Panc1 (cell line): ENCODE data around the gene C1orf198. TPM values are rescaled to one million over a fixed set of nuclear protein-coding genes. Genes with fewer than 3 reads are reported as not detected.
A peak's percentile ranks its signal among the peaks of the same experiment; 100 is the strongest.

Source experiments
- ATAC-seq: fragments of 200-7000 bp; cut with Tn5 transposase; 2 replicates; pipeline ENCODE4 v1.9.1; 2020; ENCODE audit warnings: mild to moderate bottlenecking, moderate library complexity
- BruUV-seq: library from RNA; stranded (reverse); fragments of 400-500 nt; replicated peaks from 2 replicates; lab custom pipeline; 2021; lab: Mats Ljungman, UMichigan
- CTCF ChIA-PET: fragments of 300-600 bp; sonication (Branson Sonifier 250); formaldehyde crosslinking; loops from one replicate; lab custom pipeline; 2022; ENCODE audit warnings: antibody characterized with exemption; lab: Charles Lee
- POLR2A ChIA-PET: fragments of 300-600 bp; sonication (Branson Sonifier 250); formaldehyde crosslinking; loops from one replicate; lab custom pipeline; 2022; ENCODE audit warnings: antibody characterized with exemption; lab: Charles Lee
- DNase-seq: peaks from one replicate; pipeline ENCODE4 v3.0.0-alpha.2; 2010; ENCODE audit warnings: low read depth, low spot score
- H3K27ac ChIP-seq: 2 replicates; pipeline ENCODE4 v1.5.1; 2011; ENCODE audit warnings: mild to moderate bottlenecking, low read length, inconsistent platforms
- H3K27me3 ChIP-seq: fragments of 200-500 bp; sonication (Bioruptor generic); 2 replicates; pipeline ENCODE4 v1.6.0; 2014; ENCODE audit warnings: low read length, inconsistent platforms; ENCODE audit not compliant: control insufficient read depth, insufficient read depth
- H3K36me3 ChIP-seq: fragments of 200-500 bp; sonication (Bioruptor generic); 2 replicates; pipeline ENCODE4 v1.5.1; 2014; ENCODE audit warnings: inconsistent platforms, mild to moderate bottlenecking, low read length, moderate library complexity; ENCODE audit not compliant: control insufficient read depth, insufficient read depth
- H3K4me1 ChIP-seq: 2 replicates; pipeline ENCODE4 v1.5.1; 2011; ENCODE audit warnings: inconsistent platforms, mild to moderate bottlenecking, low read length, moderate library complexity; ENCODE audit not compliant: control insufficient read depth, insufficient read depth
- H3K4me3 ChIP-seq, 2 experiments: 2 replicates each; pipeline ENCODE4 v1.5.1; 2011 to 2012; ENCODE audit warnings: low read depth in 2 of 2, low read length in 2 of 2, mild to moderate bottlenecking in 2 of 2, inconsistent platforms in 1 of 2, moderate library complexity in 1 of 2
- H3K9me3 ChIP-seq: fragments of 200-500 bp; sonication (Bioruptor generic); 2 replicates; pipeline ENCODE4 v1.5.1; 2014; ENCODE audit warnings: low read depth, mild to moderate bottlenecking, inconsistent platforms, low read length, moderate library complexity; ENCODE audit not compliant: control insufficient read depth, insufficient read depth
- POLR2AphosphoS5 ChIP-seq: IDR thresholded peaks from 2 replicates; pipeline ENCODE4 v1.6.1; 2012; ENCODE audit warnings: mild to moderate bottlenecking, low read depth, low read length, moderate library complexity
- REST ChIP-seq, 2 experiments: IDR thresholded peaks; 2 replicates each; pipeline ENCODE4 v1.6.1; 2011 to 2012; ENCODE audit warnings: low read depth in 2 of 2, control low read depth in 1 of 2, low read length in 1 of 2, mild to moderate bottlenecking in 1 of 2, moderate library complexity in 1 of 2; ENCODE audit not compliant: insufficient read depth in 1 of 2
- SIN3A ChIP-seq: IDR thresholded peaks from 2 replicates; pipeline ENCODE4 v1.6.1; 2012; ENCODE audit warnings: low read depth, mild to moderate bottlenecking, low read length, moderate library complexity, borderline replicate concordance; ENCODE audit not compliant: insufficient read depth
- TCF7L2 ChIP-seq: IDR thresholded peaks from 2 replicates; pipeline ENCODE4 v1.6.1; 2011; ENCODE audit warnings: mild to moderate bottlenecking, low read depth, low read length, inconsistent platforms
- in situ Hi-C: cut with HindIII; loops from 2 replicates; pipeline ENCODE4 v1.10.0; 2016; ENCODE audit warnings: low sequenced_read_pairs, low pct_unique_long_range_greater_than_20kb
- intact Hi-C: fragments of 100-400 bp; cut with micrococcal nuclease; formaldehyde crosslinking; loops from one replicate; pipeline ENCODE4 v1.10.0; 2022; ENCODE audit not compliant: unreplicated experiment
- total RNA-seq: library from RNA; stranded (reverse); gene quantifications from one replicate; pipeline ENCODE4 v1.2.1, GENCODE V29; 2021; ENCODE audit not compliant: unreplicated experiment
- TF ChIP-seq, protein P1 (sequence below): fragments of 450-650 bp; IDR thresholded peaks from 2 replicates; pipeline ENCODE4 v1.5.1; 2017; ENCODE audit warnings: mild to moderate bottlenecking

The C1orf198 gene
- total RNA-seq, 1 experiment from 2014 or later: 33.6 TPM

GRCh38 chr1:230867101-230867902 is 1.0 kb downstream of the C1orf198 start:
- intact Hi-C loops (no loop called here), in situ Hi-C loops (no loop called here)
- no peak for ATAC-seq
- peak overlapping the region; percentile 82 for H3K27ac ChIP-seq
- BruUV-seq: TSS peak; percentile 75
- ChIA-PET POLR2A (interaction anchor here (0.7 kb wide), 1 partner anchor 1309 kb away, joined by 3 read pairs; the partner anchor contains the start of gene ABCB10), CTCF (interaction anchor here (0.6 to 0.8 kb wide), 2 partner anchors 60 to 250 kb away, joined by 3 to 4 read pairs; no protein-coding TSS in a partner anchor)
- DNase-seq: no peak
- no peaks in the 10 kb centered on the region for H3K9me3 ChIP-seq
- peak overlapping the region; percentile 84 to 89 for H3K4me3 ChIP-seq
- H3K27me3 ChIP-seq: no peaks in the 10 kb centered on the region
- peaks cover 30% of the 10 kb centered on the region for H3K4me1 ChIP-seq
- TF ChIP-seq, protein P1, sequence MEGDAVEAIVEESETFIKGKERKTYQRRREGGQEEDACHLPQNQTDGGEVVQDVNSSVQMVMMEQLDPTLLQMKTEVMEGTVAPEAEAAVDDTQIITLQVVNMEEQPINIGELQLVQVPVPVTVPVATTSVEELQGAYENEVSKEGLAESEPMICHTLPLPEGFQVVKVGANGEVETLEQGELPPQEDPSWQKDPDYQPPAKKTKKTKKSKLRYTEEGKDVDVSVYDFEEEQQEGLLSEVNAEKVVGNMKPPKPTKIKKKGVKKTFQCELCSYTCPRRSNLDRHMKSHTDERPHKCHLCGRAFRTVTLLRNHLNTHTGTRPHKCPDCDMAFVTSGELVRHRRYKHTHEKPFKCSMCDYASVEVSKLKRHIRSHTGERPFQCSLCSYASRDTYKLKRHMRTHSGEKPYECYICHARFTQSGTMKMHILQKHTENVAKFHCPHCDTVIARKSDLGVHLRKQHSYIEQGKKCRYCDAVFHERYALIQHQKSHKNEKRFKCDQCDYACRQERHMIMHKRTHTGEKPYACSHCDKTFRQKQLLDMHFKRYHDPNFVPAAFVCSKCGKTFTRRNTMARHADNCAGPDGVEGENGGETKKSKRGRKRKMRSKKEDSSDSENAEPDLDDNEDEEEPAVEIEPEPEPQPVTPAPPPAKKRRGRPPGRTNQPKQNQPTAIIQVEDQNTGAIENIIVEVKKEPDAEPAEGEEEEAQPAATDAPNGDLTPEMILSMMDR: no peak
- TF ChIP-seq REST (IDR thresholded peaks at IDR 0.05; ENCODE audit: insufficient read depth in 1 of 2, low read depth in 2 of 2, low read length in 1 of 2) (no peak), POLR2AphosphoS5 (no peak), TCF7L2 (no peak), SIN3A (no peak)
- no peaks in the 10 kb centered on the region; the same call in 1 of the 2 replicates for H3K36me3 ChIP-seq

DNA sequence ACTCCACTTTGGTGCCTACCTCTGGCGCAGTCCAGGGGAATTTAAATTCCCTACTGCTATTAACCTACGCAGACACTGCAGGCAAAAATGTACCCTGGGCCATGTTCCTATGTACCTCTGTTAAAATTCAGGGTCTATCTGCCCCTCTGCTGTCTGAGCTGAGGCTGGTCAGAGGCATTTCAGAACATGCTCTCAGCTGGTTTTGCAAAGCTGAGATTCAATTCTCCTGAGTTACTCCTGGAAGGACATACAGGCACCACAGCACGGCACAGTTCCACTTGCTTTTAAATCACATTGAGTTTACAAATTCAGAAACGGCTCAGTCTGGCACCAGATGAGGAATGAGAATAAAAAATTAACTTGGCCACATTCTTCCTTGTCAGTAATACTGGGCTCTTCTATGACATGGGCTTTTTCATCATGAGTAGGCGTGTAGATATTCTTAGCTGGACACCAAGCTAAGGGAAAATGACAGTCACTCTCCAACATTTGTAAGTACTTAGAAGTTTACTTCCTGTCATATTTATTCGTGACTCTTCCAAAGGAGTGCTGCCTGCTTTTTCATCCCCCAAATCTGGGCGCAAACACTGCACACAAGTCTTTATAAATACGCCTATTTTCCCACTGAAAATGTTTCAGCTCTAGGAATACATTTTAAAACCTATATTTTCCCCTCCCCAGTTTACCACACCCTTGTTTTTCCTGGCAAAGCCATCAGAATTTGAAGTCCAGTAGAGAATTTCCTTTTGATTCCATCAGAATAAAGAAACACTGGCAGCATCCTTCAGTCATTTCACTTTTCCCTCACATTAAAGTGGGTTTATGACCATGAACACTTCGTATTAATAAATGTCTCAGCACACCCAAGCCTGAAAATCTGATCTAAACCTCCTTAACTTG is 1.9 kb downstream of the C1orf198 start:
- ChIA-PET CTCF (interaction anchor here (0.8 kb wide), 1 partner anchor 59 kb away, joined by 3 read pairs; no protein-coding TSS in a partner anchor), POLR2A (no interaction called here)
- peaks cover 30% of the 10 kb centered on the region for H3K4me1 ChIP-seq
- DNase-seq (no peak), ATAC-seq (no peak)
- no TSS peak for BruUV-seq
- H3K27me3 ChIP-seq: no peaks in the 10 kb centered on the region
- intact Hi-C loops (no loop called here), in situ Hi-C loops (no loop called here)
- H3K36me3 ChIP-seq: no peaks in the 10 kb centered on the region; the same call in 1 of the 2 replicates
- peak overlapping the region; percentile 82 for H3K27ac ChIP-seq
- H3K9me3 ChIP-seq: no peaks in the 10 kb centered on the region
- TF ChIP-seq, protein P1: no peak
- TF ChIP-seq TCF7L2: no peak
- TF ChIP-seq POLR2AphosphoS5: no peak
- no peak for TF ChIP-seq REST (IDR thresholded peaks at IDR 0.05; ENCODE audit: insufficient read depth in 1 of 2, low read depth in 2 of 2, low read length in 1 of 2)
- no peak for TF ChIP-seq SIN3A
- H3K4me3 ChIP-seq: peak overlapping the region; percentile 84 to 89
